Left lung (tissue), 14 donors: Measurements from ENCODE around the gene FBXL7. TPM values are rescaled to one million over a fixed set of nuclear protein-coding genes. Genes with fewer than 3 reads are reported as not detected.
A peak's percentile ranks its signal among the peaks of the same experiment; 100 is the strongest.

Experiments
- ATAC-seq: fragments of 200-7000 bp; cut with Tn5 transposase; one replicate; pipeline ENCODE4 v1.9.1; 2020; ENCODE audit warnings: moderate library complexity
- DNase-seq, 4 donors: peaks; one replicate each; pipeline ENCODE4 v3.0.0-alpha.2; 2013 to 2020
- H3K27ac ChIP-seq, 2 donors: fragments of 200-600 bp; sonication (generic) in 1 of 2; one replicate each; pipeline versions ENCODE4 v1.5.0 to v1.8.0; 2020 to 2021
- H3K27me3 ChIP-seq, 2 donors: fragments of 200-600 bp; sonication (generic) in 1 of 2; one replicate each; pipeline versions ENCODE4 v1.5.0 to v1.8.0; 2020 to 2021
- H3K36me3 ChIP-seq, 2 donors: fragments of 200-600 bp; sonication (generic) in 1 of 2; one replicate each; pipeline versions ENCODE4 v1.5.0 to v1.8.0; 2020 to 2021
- H3K4me1 ChIP-seq, 2 donors: fragments of 200-600 bp; one replicate each; pipeline ENCODE4 v1.8.0; 2021
- H3K4me3 ChIP-seq, 2 donors: fragments of 200-600 bp; sonication (generic) in 1 of 2; one replicate each; pipeline versions ENCODE4 v1.5.0 to v1.8.0; 2020 to 2021; ENCODE audit warnings: mild to moderate bottlenecking in 1 of 2
- H3K9me3 ChIP-seq, 2 donors: fragments of 200-600 bp; sonication (generic) in 1 of 2; one replicate each; pipeline versions ENCODE4 v1.5.0 to v1.8.0; 2020 to 2021
- intact Hi-C, 2 donors: fragments of 100-400 bp; cut with DNase I; formaldehyde crosslinking; loops; one replicate each; pipeline versions ENCODE4 v1.11.2 to v1.14.2; 2022
- long read RNA-seq, 12 donors: library from polyadenylated mRNA in 2 of 12; unstranded in 2 of 12; transcript quantifications; one replicate each; pipeline ENCODE4 v2.0.0 and lab custom pipeline, GENCODE V29; 2019 to 2026
- polyA plus RNA-seq, 6 donors: library from polyadenylated mRNA; unstranded; fragments of 120-200 nt; gene quantifications; one replicate each; pipeline ENCODE4 v1.2.1, GENCODE V29; 2013; ENCODE audit not compliant: insufficient read length in 6 of 6
- total RNA-seq, 2 donors: library from RNA; stranded (reverse); fragmentation: NEBNext Ultra II Directional; extraction: Animal tissue kit (Norgen Biotek cat#: 25700); gene quantifications; one replicate each; pipeline ENCODE4 v1.2.1, GENCODE V29; 2021
- TF ChIP-seq, protein P1 (sequence below), 2 donors: fragments of 200-600 bp; sonication (generic) in 1 of 2; IDR thresholded peaks; one replicate each; pipeline versions ENCODE4 v1.5.0 to v1.8.0; 2021; ENCODE audit warnings: antibody characterized with exemption in 2 of 2
- donor health status: DM: no; HTN: yes; CAD: no.
- donor health status: DM: no; HTN: no; CAD: no.

FBXL7 gene
- total RNA-seq (10 to 100 TPM; 12.0 to 14.5 TPM), polyA plus RNA-seq (10 to 100 TPM; 27.0 to 32.4 (median 29.2) TPM)
- long read RNA-seq, donor 1, transcript FBXL7-201 (2 exons, 3,960 nt): major isoform, 16 of 22 reads
- long read RNA-seq, donor 1, partial matches to known transcripts: 6 of 22 reads
- long read RNA-seq, donor 1, other reads (novel, unspliced or antisense): 0 of 22 reads
- long read RNA-seq, donor 2, transcript FBXL7-201 (2 exons, 3,960 nt): major isoform, 10 of 10 reads
- long read RNA-seq, donor 2, partial matches to known transcripts: 0 of 10 reads
- long read RNA-seq, donor 2, other reads (novel, unspliced or antisense): 0 of 10 reads
- long read RNA-seq, donor 3, transcript FBXL7-201 (2 exons, 3,960 nt): major isoform, 6 of 6 reads
- long read RNA-seq, donor 3, partial matches to known transcripts: 0 of 6 reads
- long read RNA-seq, donor 3, other reads (novel, unspliced or antisense): 0 of 6 reads
- long read RNA-seq, donor 4, partial matches to known transcripts: 0 of 2 reads
- long read RNA-seq, donor 4, other reads (novel, unspliced or antisense): 2 of 2 reads
- long read RNA-seq, donor 5, partial matches to known transcripts: 0 of 4 reads
- long read RNA-seq, donor 5, other reads (novel, unspliced or antisense): 0 of 4 reads
- long read RNA-seq, donor 6, transcript FBXL7-201 (2 exons, 3,960 nt): major isoform, 5 of 5 reads
- long read RNA-seq, donor 6, partial matches to known transcripts: 0 of 5 reads
- long read RNA-seq, donor 6, other reads (novel, unspliced or antisense): 0 of 5 reads
- long read RNA-seq, donor 7, transcript FBXL7-201 (2 exons, 3,960 nt): major isoform, 5 of 5 reads
- long read RNA-seq, donor 7, partial matches to known transcripts: 0 of 5 reads
- long read RNA-seq, donor 7, other reads (novel, unspliced or antisense): 0 of 5 reads
- long read RNA-seq, donor 8, transcript FBXL7-201 (2 exons, 3,960 nt): major isoform, 11 of 11 reads
- long read RNA-seq, donor 8, partial matches to known transcripts: 0 of 11 reads
- long read RNA-seq, donor 8, other reads (novel, unspliced or antisense): 0 of 11 reads
- long read RNA-seq, donor 9: 0 reads
- long read RNA-seq, donor 10: 0 reads
- long read RNA-seq, donor 11, transcript FBXL7-201 (2 exons, 3,960 nt): major isoform, 11 of 11 reads
- long read RNA-seq, donor 11, partial matches to known transcripts: 0 of 11 reads
- long read RNA-seq, donor 11, other reads (novel, unspliced or antisense): 0 of 11 reads
- long read RNA-seq, donor 12, transcript FBXL7-201 (2 exons, 3,960 nt): major isoform, 7 of 7 reads
- long read RNA-seq, donor 12, partial matches to known transcripts: 0 of 7 reads
- long read RNA-seq, donor 12, other reads (novel, unspliced or antisense): 0 of 7 reads

DNA sequence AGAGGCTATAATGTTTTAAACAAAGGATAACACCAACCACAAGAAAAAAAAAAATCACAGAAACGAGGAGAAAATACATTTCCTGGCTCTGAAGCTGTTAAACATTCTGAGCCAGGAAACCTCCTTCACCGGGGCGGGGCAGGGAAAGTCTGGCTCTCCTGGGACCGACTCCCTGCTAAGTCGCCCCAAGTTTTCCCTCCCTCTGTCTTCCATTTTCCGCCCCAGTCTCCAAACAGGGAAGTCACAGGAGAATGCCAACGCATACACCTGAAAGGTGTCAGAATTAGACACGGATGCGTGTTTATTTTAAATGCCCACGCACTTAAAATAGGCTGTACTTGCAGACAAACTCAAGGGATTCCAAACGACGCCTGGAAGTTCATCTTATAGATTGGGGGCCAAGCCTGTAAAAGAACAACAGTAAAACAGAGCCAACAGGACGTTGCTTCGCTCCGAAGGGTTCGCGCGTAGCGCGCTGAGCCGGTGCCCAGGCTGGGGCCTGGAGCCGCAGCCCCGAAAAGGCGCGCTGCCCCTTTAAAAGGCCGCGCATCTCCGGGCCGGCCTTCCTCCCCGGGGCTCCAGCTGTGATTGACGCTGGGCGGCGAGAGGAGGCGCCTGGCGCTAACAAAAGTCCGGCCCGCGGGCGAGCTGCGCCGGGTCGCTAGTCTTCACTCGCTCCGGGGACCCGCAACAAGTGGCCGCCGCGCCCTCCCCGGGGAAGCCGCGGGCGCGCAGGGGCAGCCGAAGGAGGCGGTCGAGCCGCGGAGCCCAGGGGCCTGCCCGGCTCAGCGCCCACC, at the start of gene FBXL7:
FBXL7 (plus strand) TSS at position 653 of the 797 bp plus-strand sequence.
- Histone ChIP-seq H3K27me3 (peaks cover 0 to 44% of the 10 kb centered on the region in 2 donors), H3K4me3 (peak within 1 kb of the TSS; percentile 51 to 52), H3K36me3 (no peaks in the 10 kb centered on the region), H3K27ac (peak within 1 kb of the TSS; percentile 76 to 83), H3K4me1 (no peaks in the 10 kb centered on the region), H3K9me3 (no peaks in the 10 kb centered on the region)
- TF ChIP-seq, protein P1, sequence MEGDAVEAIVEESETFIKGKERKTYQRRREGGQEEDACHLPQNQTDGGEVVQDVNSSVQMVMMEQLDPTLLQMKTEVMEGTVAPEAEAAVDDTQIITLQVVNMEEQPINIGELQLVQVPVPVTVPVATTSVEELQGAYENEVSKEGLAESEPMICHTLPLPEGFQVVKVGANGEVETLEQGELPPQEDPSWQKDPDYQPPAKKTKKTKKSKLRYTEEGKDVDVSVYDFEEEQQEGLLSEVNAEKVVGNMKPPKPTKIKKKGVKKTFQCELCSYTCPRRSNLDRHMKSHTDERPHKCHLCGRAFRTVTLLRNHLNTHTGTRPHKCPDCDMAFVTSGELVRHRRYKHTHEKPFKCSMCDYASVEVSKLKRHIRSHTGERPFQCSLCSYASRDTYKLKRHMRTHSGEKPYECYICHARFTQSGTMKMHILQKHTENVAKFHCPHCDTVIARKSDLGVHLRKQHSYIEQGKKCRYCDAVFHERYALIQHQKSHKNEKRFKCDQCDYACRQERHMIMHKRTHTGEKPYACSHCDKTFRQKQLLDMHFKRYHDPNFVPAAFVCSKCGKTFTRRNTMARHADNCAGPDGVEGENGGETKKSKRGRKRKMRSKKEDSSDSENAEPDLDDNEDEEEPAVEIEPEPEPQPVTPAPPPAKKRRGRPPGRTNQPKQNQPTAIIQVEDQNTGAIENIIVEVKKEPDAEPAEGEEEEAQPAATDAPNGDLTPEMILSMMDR (IDR thresholded peaks at IDR 0.05): no peak
- peak; percentile 94 for ATAC-seq
- DNase-seq: peak; percentile 80 to 90 (median 86)
- intact Hi-C loops: no loop called here

DNA sequence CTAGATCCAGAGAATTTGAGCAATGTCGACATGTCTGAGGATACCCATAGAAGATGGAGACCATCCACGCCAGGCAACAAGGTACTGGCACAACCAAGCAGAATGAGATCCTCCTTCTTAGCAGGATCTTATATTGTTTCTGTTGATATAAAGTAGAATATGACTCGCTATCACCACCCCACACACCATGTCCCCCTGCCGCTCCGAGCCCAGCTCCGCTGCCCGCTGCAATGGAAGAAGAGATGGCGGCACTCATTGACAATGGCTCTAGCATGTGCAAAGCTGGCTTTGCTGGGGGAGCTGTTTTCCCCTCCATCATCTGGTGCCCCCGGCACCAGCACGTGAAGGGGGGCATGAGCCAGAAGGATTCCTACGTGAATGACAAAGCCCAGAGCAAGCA, 49.5 kb upstream of the FBXL7 start:
- DNase-seq: no peak
- no peaks in the 10 kb centered on the region for H3K36me3 ChIP-seq
- intact Hi-C loops: no loop called here
- TF ChIP-seq, protein P1 (IDR thresholded peaks at IDR 0.05): no peak
- H3K27ac ChIP-seq: no peak overlapping the region
- no peak overlapping the region for H3K4me3 ChIP-seq
- H3K27me3 ChIP-seq: no peaks in the 10 kb centered on the region
- no peaks in the 10 kb centered on the region for H3K9me3 ChIP-seq
- no peak for ATAC-seq
- no peaks in the 10 kb centered on the region for H3K4me1 ChIP-seq

DNA sequence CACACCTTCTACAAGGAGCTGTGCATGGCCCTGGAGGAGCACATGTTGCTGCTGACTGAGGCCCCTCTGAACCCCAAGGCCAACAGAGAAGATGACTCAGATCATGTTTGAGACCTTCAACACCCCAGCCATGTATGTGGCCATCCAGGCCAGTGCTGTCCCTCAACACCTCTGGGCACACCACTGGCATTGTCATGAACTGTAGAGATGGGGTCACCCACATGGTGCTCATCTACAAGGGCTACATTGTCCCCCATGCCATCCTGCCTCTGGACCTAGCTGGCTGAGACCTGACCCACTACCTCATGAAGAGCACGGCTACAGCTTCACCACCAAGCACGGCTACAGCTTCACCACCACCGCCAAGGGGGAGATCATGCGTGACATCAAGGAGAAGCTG, 49.0 kb upstream of the FBXL7 start:
- H3K27ac ChIP-seq: no peak overlapping the region
- TF ChIP-seq, protein P1 (IDR thresholded peaks at IDR 0.05): no peak
- no peaks in the 10 kb centered on the region for H3K27me3 ChIP-seq
- H3K4me3 ChIP-seq: no peak overlapping the region
- peaks cover 0 to 3% of the 10 kb centered on the region in 2 donors for H3K9me3 ChIP-seq
- intact Hi-C loops: no loop called here
- ATAC-seq: no peak
- no peaks in the 10 kb centered on the region for H3K36me3 ChIP-seq
- no peaks in the 10 kb centered on the region for H3K4me1 ChIP-seq
- no peak for DNase-seq

DNA sequence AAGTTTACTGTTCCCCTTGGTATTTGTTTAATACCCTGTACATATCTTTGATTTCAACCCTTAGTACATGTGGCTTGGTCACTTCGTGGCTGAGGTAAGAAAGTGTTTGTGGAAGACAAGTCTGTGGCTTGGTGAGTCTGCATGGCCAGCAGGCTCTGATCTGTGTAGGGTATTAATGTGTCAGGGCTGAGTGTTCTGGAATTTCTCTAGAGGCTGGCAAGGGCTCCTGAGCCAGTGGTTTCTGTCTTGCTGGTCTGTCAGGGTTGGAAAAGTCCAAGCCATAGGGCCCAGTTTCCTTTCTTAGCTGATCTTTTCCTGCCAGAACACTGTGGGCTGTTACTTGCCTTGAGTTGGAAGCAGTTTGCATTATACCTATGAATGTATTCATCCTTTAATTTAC, 48.0 kb upstream of the FBXL7 start:
- DNase-seq (no peak), ATAC-seq (no peak)
- Histone ChIP-seq H3K4me3 (no peak overlapping the region), H3K27ac (no peak overlapping the region), H3K9me3 (peaks cover 0 to 10% of the 10 kb centered on the region in 2 donors), H3K36me3 (no peaks in the 10 kb centered on the region), H3K4me1 (no peaks in the 10 kb centered on the region), H3K27me3 (no peaks in the 10 kb centered on the region)
- TF ChIP-seq, protein P1 (IDR thresholded peaks at IDR 0.05): no peak
- intact Hi-C loops: no loop called here
